ENCODE results near the gene FCHO1. TPM values are rescaled to one million over a fixed set of nuclear protein-coding genes. Genes with fewer than 3 reads are reported as not detected.

Gene FCHO1
- polyA plus RNA-seq, 1 donor from 2014 or later: 42.4 TPM

GRCh38 chr19:17832443-17833208 lies 81.3 kb downstream of the FCHO1 start:
- Mint-ChIP-seq H3K27ac (no peak overlapping the region), H3K36me3 (peaks cover 17% of the 10 kb centered on the region), H3K9me3 (no peaks in the 10 kb centered on the region), H3K4me3 (no peak overlapping the region), H3K27me3 (no peaks in the 10 kb centered on the region), H3K4me1 (peaks cover 0 to 2% (median 1%) of the 10 kb centered on the region in 3 donors)

GRCh38 chr19:17834350-17835181 lies 83.3 kb downstream of the FCHO1 start:
- Mint-ChIP-seq H3K27me3 (no peaks in the 10 kb centered on the region), H3K4me1 (peaks cover 0 to 2% (median 1%) of the 10 kb centered on the region in 3 donors), H3K36me3 (peaks cover 14% of the 10 kb centered on the region), H3K27ac (peak overlapping the region in 2 of 3 donors; percentile 31 to 60), H3K4me3 (no peak overlapping the region), H3K9me3 (no peaks in the 10 kb centered on the region)

- peak overlapping the region in 2 of 3 donors; percentile 31 to 60 for H3K27ac Mint-ChIP-seq
- no peaks in the 10 kb centered on the region for H3K27me3 Mint-ChIP-seq
- no peak overlapping the region for H3K4me3 Mint-ChIP-seq
- H3K36me3 Mint-ChIP-seq: peaks cover 12% of the 10 kb centered on the region
- no peaks in the 10 kb centered on the region for H3K9me3 Mint-ChIP-seq
- H3K4me1 Mint-ChIP-seq: peaks cover 0 to 2% (median 1%) of the 10 kb centered on the region in 3 donors
Measured at GRCh38 chr19:17835182-17836006, 84.1 kb downstream of the FCHO1 start.

- H3K4me3 Mint-ChIP-seq: no peak overlapping the region
- H3K36me3 Mint-ChIP-seq: peaks cover 13% of the 10 kb centered on the region
- peaks cover 0 to 2% (median 1%) of the 10 kb centered on the region in 3 donors for H3K4me1 Mint-ChIP-seq
- H3K27ac Mint-ChIP-seq: peak overlapping the region in 1 of 3 donors; percentile 53
- H3K27me3 Mint-ChIP-seq: no peaks in the 10 kb centered on the region
- H3K9me3 Mint-ChIP-seq: no peaks in the 10 kb centered on the region
Measured at GRCh38 chr19:17836530-17836929, 85.3 kb downstream of the FCHO1 start.

- peaks cover 11% of the 10 kb centered on the region for H3K36me3 Mint-ChIP-seq
- no peaks in the 10 kb centered on the region for H3K27me3 Mint-ChIP-seq
Measured at GRCh38 chr19:17837972-17838371, 86.7 kb downstream of the FCHO1 start.

More at GRCh38 chr19:17837972-17838371, 86.7 kb downstream of the FCHO1 start:
- no peak overlapping the region for H3K4me3 Mint-ChIP-seq
- H3K27ac Mint-ChIP-seq: no peak overlapping the region
- no peaks in the 10 kb centered on the region for H3K9me3 Mint-ChIP-seq
- peaks cover 0 to 2% (median 1%) of the 10 kb centered on the region in 3 donors for H3K4me1 Mint-ChIP-seq

Other genes starting within 250 kb of the FCHO1 start
- 106 TPM for gene PGLS, start 239.8 kb upstream of the FCHO1 start, polyA plus RNA-seq
- 11.5 TPM for gene COLGALT1, start 195.8 kb upstream of the FCHO1 start, polyA plus RNA-seq
- gene UNC13A, start 63.1 kb upstream of the FCHO1 start, polyA plus RNA-seq: not detected
- 50.3 TPM for gene MAP1S, start 32.0 kb upstream of the FCHO1 start, polyA plus RNA-seq
- not detected for gene B3GNT3, start 43.7 kb downstream of the FCHO1 start, polyA plus RNA-seq
- gene INSL3, start 70.0 kb downstream of the FCHO1 start, polyA plus RNA-seq: 1.7 TPM
- gene JAK3, start 96.5 kb downstream of the FCHO1 start, polyA plus RNA-seq: 56.3 TPM
- 5,234 TPM for gene RPL18A, start 108.4 kb downstream of the FCHO1 start, polyA plus RNA-seq
- gene SLC5A5, start 120.5 kb downstream of the FCHO1 start, polyA plus RNA-seq: not detected
- gene CCDC124, start 181.5 kb downstream of the FCHO1 start, polyA plus RNA-seq: 63.7 TPM
- not detected for gene KCNN1, start 215.6 kb downstream of the FCHO1 start, polyA plus RNA-seq

All from IgD-negative memory B cell (primary cell).